Left cardiac atrium (tissue), 4 donors: ENCODE data around the gene EML1. TPM values are rescaled to one million over a fixed set of nuclear protein-coding genes. Genes with fewer than 3 reads are reported as not detected.
"Not testable (repeated sequence)": the region's sequence is repeated elsewhere in the genome, so short reads cannot be mapped to it uniquely, and the experiment has no call there.

Experiments used
- ATAC-seq, 2 donors: fragments of 200-7000 bp; cut with Tn5 transposase; one replicate each; pipeline ENCODE4 v1.9.1; 2020; ENCODE audit warnings: mild to moderate bottlenecking in 2 of 2, moderate library complexity in 2 of 2
- DNase-seq: peaks from one replicate; pipeline ENCODE4 v3.0.0-alpha.2; 2020
- intact Hi-C, 2 donors: fragments of 100-400 bp; cut with DNase I; formaldehyde crosslinking; loops; one replicate each; pipeline versions ENCODE4 v1.14.1 to v1.15.1; 2022 to 2023
- total RNA-seq, 2 donors: library from RNA; stranded (reverse); fragmentation: NEBNext Ultra II Directional; extraction: Animal tissue kit (Norgen Biotek cat#: 25700); gene quantifications; one replicate each; pipeline ENCODE4 v1.2.1, GENCODE V29; 2021
- donor health status: DM: no; HTN: yes; CAD: no.
- donor health status: DM: no; HTN: yes; CAD: no; lungs with severe emphysema.
- donor health status: DM: yes; HTN: yes; CAD: no.
- donor health status: Dilated cardiomyopathy.

EML1 gene
- total RNA-seq, 2 donors from 2014 or later, result 23.7 to 24.6 TPM

GRCh38 chr14:99937475-99938244 is 144.4 kb downstream of the EML1 start:
- DNase-seq, result no peak
- intact Hi-C loops, result no loop called here
- ATAC-seq, result no peak

- intact Hi-C loops, result no loop called here
- ATAC-seq, result no peak
- no peak for DNase-seq
These were observed 145.2 kb downstream of the EML1 start for GRCh38 chr14:99938376-99938775.

GRCh38 chr14:99938896-99939295 is 145.7 kb downstream of the EML1 start:
- DNase-seq (no peak), ATAC-seq (no peak)
- intact Hi-C loops, result no loop called here

GRCh38 chr14:99939421-99939820 is 146.2 kb downstream of the EML1 start:
- ATAC-seq, result no peak
- no peak for DNase-seq
- intact Hi-C loops, result no loop called here

- intact Hi-C loops, result no loop called here
- no peak for ATAC-seq
- DNase-seq, result no peak
These were observed 146.9 kb downstream of the EML1 start for GRCh38 chr14:99940064-99940463.

- DNase-seq, result no peak
- ATAC-seq, result no peak
- intact Hi-C loops, result no loop called here
These were observed 148.0 kb downstream of the EML1 start for GRCh38 chr14:99941211-99941610.

- intact Hi-C loops, result no loop called here
- DNase-seq (no peak), ATAC-seq (no peak)
These were observed 150.4 kb downstream of the EML1 start for GRCh38 chr14:99943620-99944019.

GRCh38 chr14:99944241-99944651 is 151.0 kb downstream of the EML1 start:
- ATAC-seq (peak in 1 of 2 donors; percentile 11), DNase-seq (no peak)
- intact Hi-C loops, result no loop called here

GRCh38 chr14:99945732-99946651 is 152.8 kb downstream of the EML1 start:
- ATAC-seq (peak in 1 of 2 donors; percentile 10), DNase-seq (no peak)
- intact Hi-C loops, result no loop called here

GRCh38 chr14:99946652-99947489 is 153.7 kb downstream of the EML1 start:
- peak; percentile 46 to 69 for ATAC-seq
- DNase-seq, result no peak
- intact Hi-C loops, result no loop called here

GRCh38 chr14:99947695-99948094 is 154.5 kb downstream of the EML1 start:
- intact Hi-C loops, result no loop called here
- ATAC-seq (peak; percentile 35 to 60), DNase-seq (no peak)

- ATAC-seq, DNase-seq, intact Hi-C loops: not testable (repeated sequence)
These were observed 156.0 kb downstream of the EML1 start for GRCh38 chr14:99949011-99949732.

GRCh38 chr14:99950181-99950580 is 157.0 kb downstream of the EML1 start:
- intact Hi-C loops, result no loop called here
- DNase-seq (no peak), ATAC-seq (no peak)

GRCh38 chr14:99951085-99951484 is 157.9 kb downstream of the EML1 start:
- intact Hi-C loops, result no loop called here
- no peak for DNase-seq
- ATAC-seq, result no peak

- intact Hi-C loops, result no loop called here
- ATAC-seq (no peak), DNase-seq (no peak)
These were observed 158.8 kb downstream of the EML1 start for GRCh38 chr14:99952039-99952438.

GRCh38 chr14:99952453-99952852 is 159.2 kb downstream of the EML1 start:
- intact Hi-C loops, result no loop called here
- no peak for ATAC-seq
- no peak for DNase-seq

- intact Hi-C loops, result no loop called here
- DNase-seq (no peak), ATAC-seq (no peak)
These were observed 162.7 kb downstream of the EML1 start for GRCh38 chr14:99955826-99956455.

- ATAC-seq, result no peak
- DNase-seq, result no peak
- intact Hi-C loops, result no loop called here
These were observed 165.2 kb downstream of the EML1 start for GRCh38 chr14:99958380-99958779.
